GM19467 (cell line): ENCODE data around the gene NDST3.
A peak's percentile ranks its signal among the peaks of the same experiment; 100 is the strongest.

Experiments used
- ATAC-seq: cut with Tn5 transposase; IDR thresholded peaks from one replicate; pipeline ENCODE4 v1.9.1; 2021; ENCODE audit warnings: mild to moderate bottlenecking, moderate library complexity; ENCODE audit not compliant: unreplicated experiment

The NDST3 gene

DNA sequence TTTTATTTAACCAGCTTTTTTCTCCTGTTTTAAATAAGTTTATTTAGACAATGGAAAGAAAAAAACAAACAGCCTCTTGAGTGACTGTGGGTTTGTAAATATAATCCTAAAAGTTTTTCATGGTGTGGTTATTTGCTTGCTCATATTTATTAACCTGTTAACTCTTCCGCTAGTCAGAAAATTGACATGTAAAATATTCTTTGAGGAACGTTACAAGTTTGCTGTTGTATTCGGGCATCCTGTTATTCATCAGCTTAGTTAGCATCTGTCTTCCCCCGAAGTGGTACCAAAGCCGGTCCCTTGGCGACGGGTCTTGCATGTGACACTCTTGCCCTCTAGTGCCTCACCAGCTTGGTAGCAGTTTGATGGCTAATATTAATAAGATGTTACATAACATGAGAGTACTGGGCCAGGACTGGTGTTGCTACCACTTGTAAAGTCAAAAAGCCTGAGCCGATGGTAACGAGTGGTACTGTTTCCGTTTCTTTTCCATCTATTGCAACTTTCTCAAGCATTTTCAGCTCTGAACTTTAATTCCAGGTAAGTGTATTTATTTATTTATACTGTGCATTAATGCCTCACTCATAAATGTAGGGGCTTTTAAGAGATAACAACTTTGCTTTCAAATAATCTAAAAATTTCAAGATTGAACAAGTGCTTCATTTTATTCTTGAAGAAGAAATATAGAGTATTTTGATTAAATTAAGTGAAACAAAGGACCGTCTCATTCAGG lies at the start of gene NDST3:
TSS of gene NDST3 (plus strand) at position 434 of the 733 bp plus-strand sequence. CDS start 19,425 bp downstream, outside the sequence.
- peak; percentile 71 for ATAC-seq

DNA sequence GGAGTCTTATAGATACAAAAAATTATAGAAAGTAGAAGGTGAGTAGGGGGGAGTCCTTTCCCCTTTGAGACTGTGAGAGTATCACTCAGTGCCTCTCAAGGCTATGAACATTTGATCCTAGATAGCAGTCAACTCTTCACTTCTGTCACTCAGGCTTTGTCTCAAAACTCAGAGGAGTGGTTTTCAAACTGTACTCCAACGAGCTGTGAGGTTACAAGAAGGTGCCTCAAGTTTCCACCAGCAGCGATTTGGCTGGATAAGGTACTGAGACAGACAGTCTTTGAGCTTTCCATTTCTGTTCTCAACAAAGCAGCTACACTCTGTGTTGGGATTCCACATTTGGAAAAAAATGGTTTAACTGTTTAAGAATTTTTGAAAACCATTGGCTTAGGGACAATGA lies 48.0 kb upstream of the NDST3 start:
- ATAC-seq, result no peak

DNA sequence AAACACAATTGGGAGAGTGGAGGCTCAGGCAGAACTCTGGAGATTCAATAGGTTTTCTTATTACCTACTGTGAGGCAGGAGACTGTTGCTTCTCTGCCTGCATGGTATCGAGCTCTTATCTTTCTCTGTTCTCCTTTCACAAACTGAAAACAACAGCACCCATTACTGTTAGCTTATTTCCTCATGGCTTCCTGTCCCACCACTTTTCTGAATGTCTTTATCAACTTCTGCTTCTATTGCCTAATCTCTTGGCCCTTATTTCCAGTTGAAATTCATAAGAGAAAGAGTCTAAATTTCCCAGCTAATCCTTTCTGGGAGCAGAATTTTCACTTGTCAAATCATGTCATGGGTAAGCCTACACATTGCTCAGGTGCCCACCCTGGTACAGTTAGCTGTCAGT lies 46.8 kb upstream of the NDST3 start:
- no peak for ATAC-seq

DNA sequence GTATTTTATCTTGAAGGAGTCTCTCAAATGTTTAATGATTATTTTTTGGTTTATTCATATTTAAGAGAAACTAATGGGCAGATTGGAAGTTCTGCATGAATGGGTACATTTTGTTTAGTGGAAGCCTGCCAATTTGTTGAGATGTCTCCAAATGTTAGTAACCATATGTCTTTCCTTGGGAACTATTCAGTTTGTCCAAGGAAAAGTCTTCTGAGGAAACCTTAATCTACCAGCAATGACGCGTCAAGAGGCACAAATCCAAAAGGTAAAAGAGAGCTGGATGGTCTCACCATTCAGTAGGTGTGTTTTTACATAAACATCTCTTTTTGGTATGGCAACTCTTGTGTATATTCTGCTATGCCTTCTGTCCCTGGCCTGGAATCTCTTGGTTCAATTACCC lies 37.4 kb upstream of the NDST3 start:
- ATAC-seq, result no peak

DNA sequence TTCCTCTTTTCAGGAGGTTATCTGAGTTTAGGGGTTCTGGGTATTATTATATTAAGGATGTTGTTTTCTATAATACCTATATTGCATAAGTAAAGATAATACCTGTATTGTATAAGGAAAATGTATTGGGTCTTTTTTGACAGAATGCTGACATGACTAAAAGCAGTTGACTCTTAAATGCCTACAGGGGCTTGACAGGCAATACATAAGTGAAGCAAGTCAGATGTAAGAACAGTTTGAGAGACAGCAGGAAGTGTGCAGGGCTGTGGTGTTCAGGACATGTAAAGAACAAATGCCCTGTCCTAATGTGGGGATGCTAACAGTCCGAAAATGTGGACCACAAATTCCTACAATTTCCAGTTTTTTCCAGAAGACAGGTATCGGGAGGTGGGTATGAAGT lies 30.2 kb upstream of the NDST3 start:
- no peak for ATAC-seq

DNA sequence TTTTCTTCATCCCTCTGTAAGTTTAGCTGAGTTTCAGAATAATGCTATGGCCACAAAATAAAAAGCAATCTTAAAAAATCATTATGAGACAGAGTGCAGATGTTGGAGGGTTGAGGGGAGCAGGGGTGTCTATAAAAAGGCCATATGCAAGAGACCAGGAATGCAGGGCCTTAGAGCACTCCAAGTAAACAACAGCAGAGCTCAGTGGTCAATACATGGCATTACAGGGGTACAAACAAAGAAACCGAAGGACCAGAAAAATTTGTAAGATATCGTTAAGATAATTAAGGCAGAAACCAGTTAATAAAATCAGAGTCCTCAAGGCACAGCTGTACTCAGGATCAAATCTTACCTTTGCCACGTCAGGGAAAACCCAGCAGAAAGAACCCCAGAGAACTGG lies 28.4 kb upstream of the NDST3 start:
- ATAC-seq, result no peak

DNA sequence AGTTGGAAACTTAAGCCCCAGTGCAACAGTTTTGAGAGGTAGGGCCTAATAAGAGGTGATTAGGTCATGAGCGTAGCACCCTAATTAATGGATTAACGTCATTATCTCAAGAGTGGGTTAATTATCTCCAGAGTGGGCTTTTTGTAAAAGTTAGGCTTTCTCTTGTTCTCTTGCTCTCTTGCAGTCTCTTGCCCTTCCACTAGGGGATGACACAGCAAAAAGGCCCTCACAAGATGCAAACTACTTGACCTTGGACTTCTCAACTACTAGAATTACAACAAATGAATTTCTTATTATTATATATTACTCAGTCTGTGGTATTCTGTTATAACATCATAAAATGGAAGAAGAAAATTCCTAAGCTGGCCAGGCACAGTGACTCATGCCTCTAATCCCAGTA lies 22.1 kb upstream of the NDST3 start:
- no peak for ATAC-seq

DNA sequence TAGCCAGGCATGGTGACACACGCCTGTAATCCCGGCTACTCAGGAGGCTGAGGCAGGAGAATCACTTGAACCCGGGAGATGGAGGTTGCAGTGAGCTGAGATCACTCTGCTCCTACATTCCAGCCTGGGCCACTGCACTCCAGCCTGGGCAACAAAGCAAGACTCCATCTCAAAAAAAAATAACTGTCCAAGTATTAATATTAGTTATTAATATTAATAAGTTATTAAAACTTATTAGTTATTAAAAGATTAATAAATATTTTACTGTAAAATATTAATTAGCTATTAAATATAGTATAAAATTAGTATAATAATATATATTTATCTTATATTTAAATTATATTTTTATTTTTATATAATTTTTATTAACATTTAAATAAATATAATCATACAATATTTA lies 19.5 kb upstream of the NDST3 start:
- no peak for ATAC-seq

DNA sequence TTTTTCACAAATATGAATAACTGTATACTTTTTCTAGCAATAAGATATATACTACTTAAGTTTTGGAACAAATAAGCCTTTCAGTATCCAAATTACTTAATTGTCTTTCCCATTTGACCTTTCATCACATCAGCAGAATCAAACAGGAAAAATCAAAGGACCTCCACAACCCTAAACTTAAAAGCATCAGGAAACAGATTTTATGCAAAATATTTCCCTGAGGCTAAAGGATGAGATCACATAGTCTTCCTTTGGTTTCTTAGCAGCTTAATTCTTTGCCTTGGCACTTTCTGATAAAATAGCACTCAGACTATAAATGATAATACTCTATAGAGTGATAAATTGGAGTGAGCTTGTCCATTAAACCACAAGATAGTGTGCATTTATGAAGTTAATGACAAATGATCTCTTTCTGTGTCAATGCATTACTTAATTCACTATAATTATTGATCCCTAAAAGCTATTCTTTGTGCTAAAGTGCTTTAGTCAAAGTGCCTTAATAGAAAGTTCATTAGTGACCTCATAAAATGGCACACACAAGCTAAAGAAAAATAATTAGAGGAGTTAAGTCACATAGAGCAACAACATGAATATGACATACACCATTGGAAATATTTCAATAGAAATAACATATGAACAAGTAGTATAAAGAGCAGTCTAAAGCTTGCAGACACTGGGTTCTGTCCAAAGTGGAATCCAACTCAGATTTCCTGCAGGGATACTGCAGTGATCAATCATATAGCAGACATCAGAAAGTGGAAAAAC lies 15.7 kb upstream of the NDST3 start:
- no peak for ATAC-seq

DNA sequence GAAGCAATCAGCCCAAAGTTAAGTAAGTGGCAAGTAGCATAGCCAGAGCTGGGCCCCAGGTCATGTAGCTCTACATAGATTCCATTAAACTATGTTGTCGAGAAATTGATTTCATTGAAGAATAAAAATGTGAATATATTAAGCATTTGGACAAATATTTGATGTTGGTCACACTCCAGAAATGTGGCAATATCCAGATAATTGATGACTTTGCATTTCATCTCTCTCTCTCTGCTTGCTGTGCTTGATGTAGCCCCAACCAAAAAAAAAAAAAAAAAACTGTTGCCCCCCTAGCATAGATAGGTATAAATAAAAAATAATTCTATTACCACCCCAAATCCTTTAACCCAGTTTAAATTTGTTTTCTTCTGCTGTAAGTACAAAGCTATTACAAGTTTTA lies 7.5 kb upstream of the NDST3 start:
- no peak for ATAC-seq

DNA sequence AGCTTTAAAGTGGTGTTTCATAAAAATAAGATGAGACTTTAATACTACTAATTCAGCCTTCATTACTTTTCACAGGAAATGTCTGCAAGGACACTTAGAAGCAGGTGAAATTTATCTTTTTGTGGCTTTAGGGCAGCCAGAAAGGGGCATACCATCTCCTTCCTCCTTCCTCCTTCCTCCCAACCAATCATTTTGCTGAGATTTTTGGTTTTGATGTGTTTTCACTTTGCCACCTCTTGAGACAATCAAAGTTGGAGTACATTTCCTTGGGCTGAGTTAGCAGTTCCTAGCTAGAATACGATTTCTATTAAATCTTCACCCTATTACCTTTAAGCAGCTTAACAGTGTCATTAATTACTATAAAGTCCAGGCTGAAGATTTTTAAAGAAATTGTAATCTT lies 5.1 kb upstream of the NDST3 start:
- no peak for ATAC-seq

DNA sequence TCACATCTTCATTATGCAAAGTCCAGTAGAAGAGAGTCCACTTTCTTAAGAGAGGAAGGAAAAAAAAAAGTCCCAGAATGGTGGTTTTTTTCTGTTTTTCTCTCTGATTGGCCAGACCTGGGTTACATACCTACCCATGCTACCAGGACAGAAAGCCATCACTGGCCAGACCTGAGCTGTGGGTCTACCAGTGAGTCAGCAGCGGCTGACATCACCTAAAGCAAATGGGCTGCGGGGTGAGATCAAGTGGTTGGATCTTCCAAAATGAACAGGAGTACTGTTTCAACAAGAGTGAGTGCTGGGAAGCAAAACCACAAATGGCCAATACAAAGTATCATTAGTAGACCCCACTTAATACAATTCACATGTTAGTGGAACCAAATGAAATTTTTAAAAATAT lies 1.6 kb upstream of the NDST3 start:
- ATAC-seq, result no peak

DNA sequence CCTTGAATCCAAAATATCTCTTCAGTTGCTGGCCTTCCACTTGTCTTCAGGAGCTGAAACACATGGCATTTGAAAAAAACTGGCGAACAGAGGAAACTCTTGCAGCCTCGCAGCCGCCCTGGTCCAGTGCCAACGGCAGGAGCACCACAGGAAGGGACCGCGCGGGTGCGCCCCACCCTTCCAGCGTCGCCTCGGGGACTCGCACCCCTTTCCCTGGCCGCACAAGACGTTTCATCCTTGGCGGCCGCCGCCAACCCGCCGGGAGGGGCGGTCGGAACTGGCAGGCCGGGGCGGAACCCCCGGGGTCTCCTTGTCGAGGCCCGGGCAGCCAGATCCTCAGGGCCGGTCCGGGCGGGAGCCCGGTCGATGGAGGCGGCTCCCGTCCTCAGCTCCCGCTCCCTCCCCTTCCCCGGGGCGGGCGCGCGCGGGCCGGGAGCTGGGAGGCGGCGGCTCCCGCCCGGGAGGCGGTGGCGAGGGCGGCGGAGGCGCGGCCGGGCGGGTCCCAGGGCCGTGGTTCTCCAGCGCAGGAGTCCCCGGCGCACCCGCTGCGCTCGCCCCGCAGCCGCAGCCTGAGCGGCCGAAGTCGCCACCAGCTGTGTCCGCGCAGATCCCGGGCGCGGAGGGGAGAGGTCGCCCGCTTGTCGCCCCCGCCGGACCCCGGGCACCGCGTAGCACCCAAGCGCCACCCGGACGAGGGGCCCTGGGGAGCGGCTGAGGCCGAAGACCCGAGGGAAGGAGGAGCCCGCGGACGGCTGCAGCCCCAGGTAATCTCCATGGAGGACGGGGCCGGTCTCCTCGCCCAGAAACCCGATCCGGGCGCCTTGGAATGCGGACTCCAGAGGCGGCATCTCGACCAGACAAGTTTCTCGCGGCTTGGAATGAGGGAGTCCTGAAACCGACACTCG lies 886 bp upstream of the NDST3 start:
- ATAC-seq, result no peak

DNA sequence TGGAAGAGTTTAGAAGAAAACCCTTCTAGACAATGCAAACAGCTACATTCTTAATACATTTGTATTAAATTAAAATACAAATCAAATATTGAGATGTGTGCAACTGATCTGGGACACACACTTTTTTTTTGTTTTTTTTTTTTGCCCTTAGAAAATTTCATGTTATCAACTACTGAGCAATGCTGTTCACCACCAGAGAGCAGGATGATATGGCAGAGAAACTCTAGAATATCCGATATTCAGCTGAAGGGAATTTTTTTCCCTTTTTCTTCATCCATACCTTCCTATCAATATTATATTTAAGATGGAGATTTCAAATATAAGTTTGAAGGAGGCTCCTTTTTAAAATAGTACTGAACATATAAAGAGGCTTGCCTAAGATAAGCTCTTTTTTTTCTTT lies 1.0 kb downstream of the NDST3 start:
- ATAC-seq, result no peak

DNA sequence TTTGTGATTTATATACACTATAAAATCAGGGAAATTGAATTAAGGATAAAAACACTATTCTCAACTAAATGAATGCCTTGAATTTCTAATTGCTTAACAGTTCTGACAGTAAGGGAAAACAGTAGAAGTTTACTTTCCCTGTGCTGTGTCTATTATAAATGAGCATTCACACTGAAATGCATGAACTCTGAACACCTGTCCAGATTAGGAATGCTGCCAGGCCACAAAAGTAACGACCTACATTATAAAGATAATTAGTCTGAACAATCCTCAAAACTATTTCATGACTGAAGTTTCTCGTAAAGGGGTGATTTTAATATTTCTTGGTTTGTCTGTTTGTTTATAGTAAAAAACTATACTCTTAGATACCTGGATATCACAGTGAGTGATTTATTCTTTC lies 2.0 kb downstream of the NDST3 start:
- no peak for ATAC-seq

DNA sequence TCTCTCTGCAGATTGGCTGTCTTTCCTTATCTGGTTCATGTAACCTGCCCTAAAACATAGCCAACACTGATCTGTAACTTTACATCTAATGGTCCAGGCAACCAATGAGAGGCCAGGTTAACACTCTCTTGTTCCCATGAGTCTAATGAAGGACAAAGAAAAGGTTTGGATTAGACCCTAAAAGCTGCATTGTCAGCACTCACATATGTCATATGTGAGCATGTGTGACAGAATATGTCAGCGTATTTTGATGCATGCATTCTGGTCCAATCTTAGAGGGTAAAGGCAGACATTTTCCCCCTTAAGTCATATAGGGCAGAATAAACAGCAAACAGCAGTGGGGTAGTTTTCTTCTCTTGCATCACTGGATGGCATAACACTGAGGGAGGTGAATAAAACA lies 3.7 kb downstream of the NDST3 start:
- ATAC-seq, result no peak

DNA sequence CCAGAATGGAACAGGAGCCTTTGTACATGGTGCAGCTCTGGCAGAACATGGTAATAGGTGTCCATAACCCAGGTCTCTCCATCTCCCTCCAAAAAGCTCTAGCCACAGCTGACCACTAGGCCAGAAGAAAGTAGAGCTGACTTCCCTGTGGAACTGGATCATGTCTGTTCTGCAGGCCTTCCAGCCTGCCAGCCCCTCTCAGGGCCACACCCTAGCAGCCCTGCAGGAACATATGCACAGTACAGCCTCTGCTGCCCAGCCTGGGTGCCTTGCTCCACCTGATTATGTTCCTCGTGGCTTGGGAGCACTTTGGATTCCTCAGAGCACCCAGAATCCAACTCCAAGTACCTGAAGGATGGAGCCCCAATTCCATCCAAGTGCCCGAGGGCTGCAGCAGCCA lies 12.0 kb downstream of the NDST3 start:
- no peak for ATAC-seq

DNA sequence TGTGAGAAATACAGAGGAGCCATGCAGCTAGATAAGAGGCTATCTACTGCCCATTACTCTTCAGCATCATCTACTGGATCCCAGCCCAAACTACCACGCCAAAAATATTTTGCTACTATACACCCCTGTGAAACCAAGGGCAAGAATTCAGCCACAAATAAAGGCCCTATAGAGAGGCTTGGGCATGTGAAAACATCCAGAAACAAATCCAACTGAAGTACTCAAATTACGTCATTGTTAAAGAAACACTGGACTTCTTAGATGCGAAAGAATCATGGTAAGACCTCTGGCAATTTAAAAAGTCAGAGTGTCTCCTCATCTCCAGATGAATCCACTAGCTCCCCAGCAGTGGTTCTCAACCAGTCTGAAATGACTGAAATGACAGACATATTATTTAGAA lies 12.8 kb downstream of the NDST3 start:
- ATAC-seq, result no peak

DNA sequence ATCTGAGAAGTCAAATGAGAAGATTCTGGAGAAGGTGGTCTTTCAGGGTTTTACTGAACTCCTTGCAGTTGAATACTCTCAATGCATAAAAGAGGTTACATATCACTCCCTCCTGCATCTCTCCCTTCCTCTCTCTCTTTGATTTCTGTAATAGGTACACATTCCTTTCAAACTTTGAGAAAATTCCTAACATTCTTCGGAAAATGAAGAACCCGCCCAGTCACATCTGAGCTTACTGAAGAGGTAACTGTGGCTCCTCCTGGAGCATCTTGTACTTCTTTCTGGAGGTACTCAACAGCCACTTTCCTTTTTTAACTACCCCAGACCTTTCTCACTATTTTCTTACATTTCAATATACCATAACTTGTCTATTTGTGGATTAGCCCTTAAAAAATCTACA lies 24.7 kb downstream of the NDST3 start:
- ATAC-seq, result no peak

DNA sequence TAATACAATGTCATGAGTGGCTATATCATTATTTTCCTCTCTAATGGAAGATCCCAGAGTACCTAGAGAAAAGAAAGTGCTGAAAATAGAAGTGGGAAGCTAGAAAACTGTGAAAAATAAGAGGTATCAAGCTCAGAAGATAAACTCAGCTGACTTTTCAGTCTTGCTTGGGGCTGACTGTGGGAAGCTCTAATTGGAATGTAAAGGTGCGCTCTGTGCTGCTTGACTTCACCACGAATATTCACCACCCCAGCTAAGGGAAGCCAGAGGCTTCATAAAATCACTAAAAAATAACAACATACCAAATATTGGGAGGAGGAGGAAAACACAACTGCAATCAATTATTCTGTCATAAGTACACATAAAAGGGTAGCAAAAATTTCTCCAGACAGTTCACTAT lies 25.1 kb downstream of the NDST3 start:
- no peak for ATAC-seq

DNA sequence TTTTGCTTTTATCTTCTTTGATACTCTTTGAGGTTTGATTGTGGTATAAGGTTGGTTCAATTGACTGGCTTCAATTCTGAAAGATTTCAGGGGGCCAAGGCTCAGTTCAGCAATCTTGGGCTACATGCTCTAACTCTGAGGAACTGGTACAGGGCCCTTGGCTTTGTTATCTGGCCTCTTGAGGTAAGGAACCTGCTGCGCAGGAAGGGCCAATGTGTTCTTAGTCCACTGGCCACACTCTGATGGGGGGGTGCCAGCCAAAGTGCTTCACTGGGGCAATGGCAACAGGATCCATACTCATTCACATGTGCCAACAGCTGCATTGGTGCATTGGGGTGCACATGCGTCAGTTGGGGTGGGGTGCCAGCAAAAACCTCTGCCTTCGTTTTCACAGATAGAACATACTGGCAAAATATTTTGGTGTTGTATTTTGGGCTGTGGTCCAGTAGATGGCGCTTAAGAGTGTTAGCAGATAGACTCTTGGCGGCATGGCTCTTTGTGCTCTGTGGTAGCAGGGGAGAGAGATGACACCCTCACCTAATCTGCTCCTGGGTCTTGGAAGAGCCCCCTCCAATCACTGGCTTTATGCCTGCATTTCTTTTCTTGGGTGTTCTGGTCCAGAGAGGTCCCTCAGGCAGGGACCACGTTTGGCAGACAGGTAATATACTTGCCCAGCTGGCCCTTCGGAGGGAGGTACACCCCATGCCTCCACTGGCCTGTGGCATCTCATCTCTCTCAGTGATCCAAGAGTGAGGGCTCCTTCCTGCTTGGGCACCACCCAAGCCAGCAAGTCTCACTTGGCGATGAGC lies 42.9 kb downstream of the NDST3 start:
- ATAC-seq, result no peak
